ENCODE results near the gene SLC39A8.

GRCh38 chr4:102217345-102217744, 127.9 kb downstream of the SLC39A8 start:
- TF ChIP-seq, protein P1, sequence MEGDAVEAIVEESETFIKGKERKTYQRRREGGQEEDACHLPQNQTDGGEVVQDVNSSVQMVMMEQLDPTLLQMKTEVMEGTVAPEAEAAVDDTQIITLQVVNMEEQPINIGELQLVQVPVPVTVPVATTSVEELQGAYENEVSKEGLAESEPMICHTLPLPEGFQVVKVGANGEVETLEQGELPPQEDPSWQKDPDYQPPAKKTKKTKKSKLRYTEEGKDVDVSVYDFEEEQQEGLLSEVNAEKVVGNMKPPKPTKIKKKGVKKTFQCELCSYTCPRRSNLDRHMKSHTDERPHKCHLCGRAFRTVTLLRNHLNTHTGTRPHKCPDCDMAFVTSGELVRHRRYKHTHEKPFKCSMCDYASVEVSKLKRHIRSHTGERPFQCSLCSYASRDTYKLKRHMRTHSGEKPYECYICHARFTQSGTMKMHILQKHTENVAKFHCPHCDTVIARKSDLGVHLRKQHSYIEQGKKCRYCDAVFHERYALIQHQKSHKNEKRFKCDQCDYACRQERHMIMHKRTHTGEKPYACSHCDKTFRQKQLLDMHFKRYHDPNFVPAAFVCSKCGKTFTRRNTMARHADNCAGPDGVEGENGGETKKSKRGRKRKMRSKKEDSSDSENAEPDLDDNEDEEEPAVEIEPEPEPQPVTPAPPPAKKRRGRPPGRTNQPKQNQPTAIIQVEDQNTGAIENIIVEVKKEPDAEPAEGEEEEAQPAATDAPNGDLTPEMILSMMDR (IDR thresholded peaks at IDR 0.05): no peak
- no peak for TF ChIP-seq POLR2A (IDR thresholded peaks at IDR 0.05)

All from adrenal gland (tissue), 5 donors.